Neural progenitor cell (in vitro differentiated cells): ENCODE results near the gene NOXA1. TPM values are rescaled to one million over a fixed set of nuclear protein-coding genes. Genes with fewer than 3 reads are reported as not detected.

ENCODE experiments used
- DNase-seq: peaks from one replicate; pipeline ENCODE4 v3.0.0-alpha.2; 2016; ENCODE audit warnings: low spot score
- H2AFZ ChIP-seq: fragments of 200-600 bp; sonication (generic); replicated peaks from 2 replicates; pipeline ENCODE4 v1.6.1; 2016; ENCODE audit warnings: antibody characterized with exemption
- H3F3A ChIP-seq: fragments of 200-600 bp; sonication (generic); 2 replicates; pipeline ENCODE4 v1.6.1; 2016; ENCODE audit warnings: antibody characterized with exemption, low read depth
- H3K27ac ChIP-seq: fragments of 200-600 bp; sonication (generic); 2 replicates; pipeline ENCODE4 v1.5.1; 2016; ENCODE audit warnings: mild to moderate bottlenecking
- H3K27me3 ChIP-seq: fragments of 200-600 bp; sonication (generic); 2 replicates; pipeline ENCODE4 v1.6.1; 2016; ENCODE audit warnings: mild to moderate bottlenecking, moderate library complexity
- H3K36me3 ChIP-seq: fragments of 200-600 bp; sonication (generic); 2 replicates; pipeline ENCODE4 v1.5.1; 2016
- H3K4me1 ChIP-seq: fragments of 200-600 bp; sonication (generic); 2 replicates; pipeline ENCODE4 v1.6.1; 2016; ENCODE audit warnings: mixed run types
- H3K4me2 ChIP-seq: fragments of 200-600 bp; sonication (generic); 2 replicates; pipeline ENCODE4 v1.6.1; 2016
- H3K4me3 ChIP-seq: fragments of 200-600 bp; sonication (generic); 2 replicates; pipeline ENCODE4 v1.5.1; 2016
- H3K79me2 ChIP-seq: fragments of 200-600 bp; sonication (generic); 2 replicates; pipeline ENCODE4 v1.6.1; 2016; ENCODE audit warnings: low read depth
- H3K9ac ChIP-seq: fragments of 200-600 bp; sonication (generic); 2 replicates; pipeline ENCODE4 v1.6.1; 2016
- H3K9me3 ChIP-seq: fragments of 200-600 bp; sonication (generic); 2 replicates; pipeline ENCODE4 v1.5.1; 2016; ENCODE audit warnings: low read depth
- H4K20me1 ChIP-seq: fragments of 200-600 bp; sonication (generic); 2 replicates; pipeline ENCODE4 v1.6.1; 2016; ENCODE audit warnings: low read depth
- H3K27ac Mint-ChIP-seq: 3 replicates; pipeline ENCODE4 v1.8.0; 2021; ENCODE audit warnings: mixed read lengths
- H3K27me3 Mint-ChIP-seq: 2 replicates; pipeline ENCODE4 v1.8.0; 2022; ENCODE audit warnings: low read depth, mild to moderate bottlenecking, inconsistent platforms, moderate library complexity, mixed read lengths; ENCODE audit not compliant: insufficient read depth
- H3K36me3 Mint-ChIP-seq: 3 replicates; pipeline ENCODE4 v1.8.0; 2021; ENCODE audit warnings: mixed read lengths
- H3K4me1 Mint-ChIP-seq: 3 replicates; pipeline ENCODE4 v1.8.0; 2021; ENCODE audit warnings: mixed read lengths
- H3K4me3 Mint-ChIP-seq: 3 replicates; pipeline ENCODE4 v1.8.0; 2021; ENCODE audit warnings: mild to moderate bottlenecking, moderate library complexity, mixed read lengths
- H3K9me3 Mint-ChIP-seq: 3 replicates; pipeline ENCODE4 v1.8.0; 2020; ENCODE audit warnings: mixed read lengths
- EZH2 ChIP-seq: fragments of 200-600 bp; sonication (generic); IDR thresholded peaks from 2 replicates; pipeline ENCODE4 v1.6.1; 2017; ENCODE audit warnings: antibody characterized with exemption, mild to moderate bottlenecking, moderate library complexity
- EZH2phosphoT487 ChIP-seq: fragments of 200-600 bp; sonication (generic); IDR thresholded peaks from 2 replicates; pipeline ENCODE4 v1.6.1; 2017; ENCODE audit warnings: antibody characterized with exemption
- total RNA-seq: library from RNA; depleted of rRNA; stranded (reverse); fragments of >200 nt; gene quantifications from 2 replicates; pipeline ENCODE4 v1.2.3, GENCODE V29; 2015; ENCODE audit warnings: low replicate concordance
- TF ChIP-seq, protein P1 (sequence below): fragments of 200-600 bp; sonication (generic); IDR thresholded peaks from 2 replicates; pipeline ENCODE4 v1.5.1; 2017; ENCODE audit warnings: antibody characterized with exemption, mild to moderate bottlenecking

NOXA1 gene
- total RNA-seq, 1 donor from 2014 or later: 0.39 TPM

DNA sequence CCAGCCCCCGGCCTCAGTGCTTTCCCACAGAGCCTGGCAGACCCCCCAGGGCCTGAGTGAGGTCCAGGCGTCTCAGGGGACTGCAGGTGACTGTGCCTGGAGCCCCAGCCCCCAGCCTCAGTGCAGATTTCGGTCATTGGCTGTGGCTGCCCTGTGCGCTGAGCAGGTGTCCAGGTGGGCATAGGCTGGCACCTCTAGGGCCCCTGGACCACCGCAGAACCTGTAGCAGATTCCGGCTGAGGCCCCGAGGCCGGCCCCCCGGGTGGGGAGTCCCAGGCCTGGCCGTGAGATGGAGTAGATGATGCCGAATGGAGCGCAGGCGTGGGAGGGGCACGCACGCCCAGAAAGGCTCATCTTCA lies 12.3 kb upstream of the NOXA1 start:
- H4K20me1 ChIP-seq: peaks cover 23% of the 10 kb centered on the region
- Mint-ChIP-seq H3K4me1 (peaks cover 8% of the 10 kb centered on the region), H3K27ac (no peak overlapping the region), H3K4me3 (no peak overlapping the region), H3K9me3 (no peaks in the 10 kb centered on the region), H3K36me3 (no peaks in the 10 kb centered on the region), H3K27me3 (peaks cover 2% of the 10 kb centered on the region)
- H3K9me3 ChIP-seq: no peaks in the 10 kb centered on the region
- no peak for DNase-seq
- H2AFZ ChIP-seq: no peak overlapping the region
- H3K4me1 ChIP-seq: peaks cover 13% of the 10 kb centered on the region
- no peak overlapping the region for H3K4me2 ChIP-seq
- no peaks in the 10 kb centered on the region for H3K36me3 ChIP-seq
- H3K27me3 ChIP-seq: peaks cover 10% of the 10 kb centered on the region
- H3K27ac ChIP-seq: no peak overlapping the region
- no peaks in the 10 kb centered on the region for H3K79me2 ChIP-seq
- no peak overlapping the region for H3K4me3 ChIP-seq
- H3F3A ChIP-seq: no peaks in the 10 kb centered on the region
- TF ChIP-seq, protein P1, sequence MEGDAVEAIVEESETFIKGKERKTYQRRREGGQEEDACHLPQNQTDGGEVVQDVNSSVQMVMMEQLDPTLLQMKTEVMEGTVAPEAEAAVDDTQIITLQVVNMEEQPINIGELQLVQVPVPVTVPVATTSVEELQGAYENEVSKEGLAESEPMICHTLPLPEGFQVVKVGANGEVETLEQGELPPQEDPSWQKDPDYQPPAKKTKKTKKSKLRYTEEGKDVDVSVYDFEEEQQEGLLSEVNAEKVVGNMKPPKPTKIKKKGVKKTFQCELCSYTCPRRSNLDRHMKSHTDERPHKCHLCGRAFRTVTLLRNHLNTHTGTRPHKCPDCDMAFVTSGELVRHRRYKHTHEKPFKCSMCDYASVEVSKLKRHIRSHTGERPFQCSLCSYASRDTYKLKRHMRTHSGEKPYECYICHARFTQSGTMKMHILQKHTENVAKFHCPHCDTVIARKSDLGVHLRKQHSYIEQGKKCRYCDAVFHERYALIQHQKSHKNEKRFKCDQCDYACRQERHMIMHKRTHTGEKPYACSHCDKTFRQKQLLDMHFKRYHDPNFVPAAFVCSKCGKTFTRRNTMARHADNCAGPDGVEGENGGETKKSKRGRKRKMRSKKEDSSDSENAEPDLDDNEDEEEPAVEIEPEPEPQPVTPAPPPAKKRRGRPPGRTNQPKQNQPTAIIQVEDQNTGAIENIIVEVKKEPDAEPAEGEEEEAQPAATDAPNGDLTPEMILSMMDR: no peak
- TF ChIP-seq EZH2 (no peak), EZH2phosphoT487 (no peak)
- H3K9ac ChIP-seq: no peak overlapping the region

- Histone ChIP-seq H3K9me3 (no peaks in the 10 kb centered on the region), H3K4me3 (no peak overlapping the region), H3K4me1 (peaks cover 13% of the 10 kb centered on the region), H3K9ac (no peak overlapping the region), H3F3A (no peaks in the 10 kb centered on the region), H3K27ac (no peak overlapping the region), H3K36me3 (no peaks in the 10 kb centered on the region), H3K79me2 (no peaks in the 10 kb centered on the region), H3K27me3 (peaks cover 6% of the 10 kb centered on the region), H3K4me2 (no peak overlapping the region), H2AFZ (no peak overlapping the region), H4K20me1 (peaks cover 19% of the 10 kb centered on the region)
- DNase-seq: no peak
- Mint-ChIP-seq H3K4me1 (peaks cover 5% of the 10 kb centered on the region), H3K9me3 (no peaks in the 10 kb centered on the region), H3K4me3 (no peak overlapping the region), H3K27me3 (peaks cover 2% of the 10 kb centered on the region), H3K36me3 (no peaks in the 10 kb centered on the region), H3K27ac (no peak overlapping the region)
- TF ChIP-seq EZH2phosphoT487 (no peak), EZH2 (no peak)
- TF ChIP-seq, protein P1: no peak
Measured at GRCh38 chr9:137411260-137411644, 11.9 kb upstream of the NOXA1 start.

DNA sequence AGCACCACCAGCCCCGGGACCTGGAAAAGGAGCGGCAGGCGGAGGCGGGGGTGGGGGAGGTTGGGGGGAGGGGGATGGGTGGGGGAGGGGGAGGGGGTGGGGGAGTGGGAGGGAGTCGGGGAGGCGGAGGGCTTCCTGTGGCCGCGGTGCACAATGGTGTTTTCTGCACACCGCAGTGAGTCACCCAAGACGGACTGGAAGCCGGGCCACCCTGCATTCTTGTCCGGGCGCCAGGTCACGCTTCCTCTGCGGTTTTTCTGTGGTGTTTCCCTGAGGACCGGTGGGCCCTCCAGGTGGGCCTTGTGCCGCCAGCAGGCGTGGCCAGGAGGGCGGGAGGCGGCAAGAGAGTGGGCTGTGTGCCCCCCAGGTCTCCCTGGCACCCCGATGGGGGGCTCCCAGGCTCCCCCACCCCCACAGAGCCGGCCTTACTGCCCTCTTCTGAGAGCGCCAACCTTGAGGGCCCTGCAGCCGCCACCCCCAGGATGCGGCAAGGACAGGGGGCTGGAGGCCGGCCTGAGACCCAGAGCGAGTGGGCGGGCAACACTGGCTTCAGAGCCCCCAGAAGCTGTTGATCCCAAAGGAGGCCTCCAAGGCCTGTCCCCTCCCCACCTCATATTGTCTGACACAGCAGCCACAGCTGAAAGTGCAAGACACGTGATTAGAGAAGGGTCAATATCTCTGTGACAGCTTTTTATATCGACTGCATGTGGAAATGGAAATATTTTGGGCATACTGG lies 11.4 kb upstream of the NOXA1 start:
- H3K36me3 Mint-ChIP-seq: no peaks in the 10 kb centered on the region
- H4K20me1 ChIP-seq: peaks cover 14% of the 10 kb centered on the region
- H3K9me3 ChIP-seq: no peaks in the 10 kb centered on the region
- H3K27ac ChIP-seq: no peak overlapping the region
- no peaks in the 10 kb centered on the region for H3K9me3 Mint-ChIP-seq
- H3K27me3 Mint-ChIP-seq: peaks cover 2% of the 10 kb centered on the region
- DNase-seq: no peak
- no peak overlapping the region for H3K9ac ChIP-seq
- H3K4me3 ChIP-seq: no peak overlapping the region
- peaks cover under 1% of the 10 kb centered on the region for H3K27me3 ChIP-seq
- no peaks in the 10 kb centered on the region for H3F3A ChIP-seq
- H3K4me1 Mint-ChIP-seq: peaks cover 5% of the 10 kb centered on the region
- H3K79me2 ChIP-seq: no peaks in the 10 kb centered on the region
- H2AFZ ChIP-seq: no peak overlapping the region
- no peak overlapping the region for H3K4me3 Mint-ChIP-seq
- H3K27ac Mint-ChIP-seq: no peak overlapping the region
- TF ChIP-seq, protein P1: no peak
- no peak for TF ChIP-seq EZH2phosphoT487
- TF ChIP-seq EZH2: no peak
- peaks cover 10% of the 10 kb centered on the region for H3K4me1 ChIP-seq
- H3K4me2 ChIP-seq: no peak overlapping the region
- H3K36me3 ChIP-seq: no peaks in the 10 kb centered on the region
